Endothelial cell (in vitro differentiated cells): ENCODE measurements around the gene MYLIP. TPM values are rescaled to one million over a fixed set of nuclear protein-coding genes. Genes with fewer than 3 reads are reported as not detected.

Experiments used
- DNase-seq: peaks from one replicate; pipeline ENCODE4 v3.0.0; 2021; ENCODE audit warnings: low spot score
- H3K27ac Mint-ChIP-seq: one replicate; pipeline ENCODE4 v1.8.0; 2021; ENCODE audit warnings: mixed read lengths, inconsistent platforms; ENCODE audit not compliant: unreplicated experiment
- H3K27me3 Mint-ChIP-seq: one replicate; pipeline ENCODE4 v1.8.0; 2021; ENCODE audit warnings: mild to moderate bottlenecking, moderate library complexity, mixed read lengths, inconsistent platforms; ENCODE audit not compliant: unreplicated experiment
- H3K36me3 Mint-ChIP-seq: one replicate; pipeline ENCODE4 v1.8.0; 2021; ENCODE audit warnings: mild to moderate bottlenecking, low read depth, mixed read lengths, inconsistent platforms; ENCODE audit not compliant: unreplicated experiment
- H3K4me1 Mint-ChIP-seq: one replicate; pipeline ENCODE4 v1.8.0; 2021; ENCODE audit warnings: mild to moderate bottlenecking, mixed read lengths, inconsistent platforms; ENCODE audit not compliant: unreplicated experiment
- H3K4me3 Mint-ChIP-seq: one replicate; pipeline ENCODE4 v1.8.0; 2021; ENCODE audit warnings: mild to moderate bottlenecking, mixed read lengths, inconsistent platforms; ENCODE audit not compliant: unreplicated experiment
- H3K9me3 Mint-ChIP-seq: one replicate; pipeline ENCODE4 v1.8.0; 2021; ENCODE audit warnings: mixed read lengths, inconsistent platforms; ENCODE audit not compliant: unreplicated experiment
- total RNA-seq: library from RNA; stranded (reverse); fragmentation: NEBNext Ultra II Directional; extraction: Animal tissue kit (Norgen Biotek cat#: 25700); gene quantifications from one replicate; pipeline ENCODE4 v1.2.1, GENCODE V29; 2021; ENCODE audit not compliant: unreplicated experiment
- TF ChIP-seq, protein P1 (sequence below): fragments of 200-600 bp; sonication (generic); IDR thresholded peaks from one replicate; pipeline ENCODE4 v1.5.0; 2021; ENCODE audit warnings: antibody characterized with exemption; ENCODE audit not compliant: unreplicated experiment

MYLIP gene
- total RNA-seq, 1 donor from 2014 or later = 30.1 TPM

DNA sequence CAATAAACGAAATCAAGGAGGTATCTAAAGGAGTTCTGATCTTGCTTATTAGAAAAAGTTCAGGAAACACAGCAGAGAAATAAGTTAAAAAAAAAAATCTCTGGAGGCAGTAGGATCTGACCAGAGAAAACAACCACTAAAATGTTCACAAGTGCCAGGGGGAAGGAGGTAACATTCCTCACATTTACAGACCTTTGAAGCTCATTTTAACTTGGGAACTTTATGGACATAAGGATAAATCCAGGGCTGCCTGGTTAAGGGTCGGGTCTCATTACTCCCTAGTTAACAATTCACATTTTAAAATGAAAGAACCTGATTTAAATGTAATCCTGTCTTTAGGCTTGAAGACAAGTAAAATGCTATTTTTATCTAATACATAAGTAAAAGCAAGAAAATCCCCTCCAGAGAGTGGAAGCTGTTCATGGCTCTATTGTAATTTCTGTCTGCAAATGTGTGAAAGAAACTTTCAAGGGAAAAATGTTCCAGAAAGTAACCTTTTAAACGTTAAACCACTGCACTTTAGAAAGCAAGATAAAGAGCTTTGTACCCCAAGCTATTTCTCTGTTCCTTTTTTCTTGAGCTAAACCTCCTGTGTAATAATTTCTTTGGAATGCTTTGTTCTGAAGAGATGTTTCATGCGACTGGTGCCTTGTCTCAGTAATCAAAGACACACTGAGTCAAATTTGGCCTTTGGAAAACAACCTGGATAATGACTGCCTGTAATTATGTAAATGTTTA, 38.2 kb downstream of the MYLIP start:
- TF ChIP-seq, protein P1, sequence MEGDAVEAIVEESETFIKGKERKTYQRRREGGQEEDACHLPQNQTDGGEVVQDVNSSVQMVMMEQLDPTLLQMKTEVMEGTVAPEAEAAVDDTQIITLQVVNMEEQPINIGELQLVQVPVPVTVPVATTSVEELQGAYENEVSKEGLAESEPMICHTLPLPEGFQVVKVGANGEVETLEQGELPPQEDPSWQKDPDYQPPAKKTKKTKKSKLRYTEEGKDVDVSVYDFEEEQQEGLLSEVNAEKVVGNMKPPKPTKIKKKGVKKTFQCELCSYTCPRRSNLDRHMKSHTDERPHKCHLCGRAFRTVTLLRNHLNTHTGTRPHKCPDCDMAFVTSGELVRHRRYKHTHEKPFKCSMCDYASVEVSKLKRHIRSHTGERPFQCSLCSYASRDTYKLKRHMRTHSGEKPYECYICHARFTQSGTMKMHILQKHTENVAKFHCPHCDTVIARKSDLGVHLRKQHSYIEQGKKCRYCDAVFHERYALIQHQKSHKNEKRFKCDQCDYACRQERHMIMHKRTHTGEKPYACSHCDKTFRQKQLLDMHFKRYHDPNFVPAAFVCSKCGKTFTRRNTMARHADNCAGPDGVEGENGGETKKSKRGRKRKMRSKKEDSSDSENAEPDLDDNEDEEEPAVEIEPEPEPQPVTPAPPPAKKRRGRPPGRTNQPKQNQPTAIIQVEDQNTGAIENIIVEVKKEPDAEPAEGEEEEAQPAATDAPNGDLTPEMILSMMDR = no peak
- Mint-ChIP-seq H3K4me1 (peaks cover 41% of the 10 kb centered on the region), H3K36me3 (no peaks in the 10 kb centered on the region), H3K9me3 (no peaks in the 10 kb centered on the region), H3K27me3 (peaks cover 2% of the 10 kb centered on the region), H3K27ac (no peak overlapping the region), H3K4me3 (no peak overlapping the region)
- DNase-seq = no peak

DNA sequence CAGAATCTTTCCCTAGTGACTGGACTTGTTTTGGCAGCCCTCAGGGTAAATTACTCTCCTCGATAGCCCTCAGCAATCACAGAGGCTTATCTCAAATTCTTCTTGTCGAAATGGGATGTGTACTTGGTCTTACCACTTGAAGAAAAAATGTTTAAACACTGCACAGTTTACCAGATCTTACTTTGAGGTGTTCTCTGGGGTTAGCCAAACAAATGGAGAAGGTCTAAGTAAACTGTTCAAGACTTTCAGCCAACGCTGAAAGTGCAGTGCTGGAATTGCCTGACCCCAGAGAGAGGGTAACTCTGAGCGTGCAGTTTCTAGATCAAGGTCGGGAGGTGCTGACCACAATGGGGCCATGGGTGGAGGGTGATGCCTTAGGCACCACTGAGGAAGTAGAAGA, 39.2 kb downstream of the MYLIP start:
- no peak for DNase-seq
- no peaks in the 10 kb centered on the region for H3K36me3 Mint-ChIP-seq
- H3K27me3 Mint-ChIP-seq = no peaks in the 10 kb centered on the region
- H3K9me3 Mint-ChIP-seq = no peaks in the 10 kb centered on the region
- TF ChIP-seq, protein P1 = no peak
- H3K27ac Mint-ChIP-seq = no peak overlapping the region
- peaks cover 36% of the 10 kb centered on the region for H3K4me1 Mint-ChIP-seq
- H3K4me3 Mint-ChIP-seq = no peak overlapping the region

DNA sequence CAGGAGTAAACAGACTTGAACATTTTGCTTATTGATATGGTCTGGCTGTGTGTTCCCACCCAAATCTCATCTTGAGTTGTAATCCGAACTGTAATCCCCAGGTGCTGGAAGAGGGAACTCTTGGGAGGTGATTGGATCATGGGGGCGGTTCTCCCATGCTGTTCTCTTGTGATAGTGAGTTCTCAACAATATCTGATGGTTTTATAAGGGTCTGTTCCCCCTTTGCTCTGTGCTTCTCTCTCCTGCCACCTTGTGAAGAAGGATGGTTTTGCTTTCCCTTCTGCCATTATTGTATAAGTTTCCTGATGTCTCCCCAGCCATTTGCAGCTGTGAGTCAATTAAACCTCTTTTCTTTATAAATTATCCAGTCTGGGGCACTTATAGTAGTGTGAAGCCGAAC, 40.0 kb downstream of the MYLIP start:
- Mint-ChIP-seq H3K27me3 (no peaks in the 10 kb centered on the region), H3K4me1 (peaks cover 29% of the 10 kb centered on the region)
- DNase-seq = peak; percentile 26

DNA sequence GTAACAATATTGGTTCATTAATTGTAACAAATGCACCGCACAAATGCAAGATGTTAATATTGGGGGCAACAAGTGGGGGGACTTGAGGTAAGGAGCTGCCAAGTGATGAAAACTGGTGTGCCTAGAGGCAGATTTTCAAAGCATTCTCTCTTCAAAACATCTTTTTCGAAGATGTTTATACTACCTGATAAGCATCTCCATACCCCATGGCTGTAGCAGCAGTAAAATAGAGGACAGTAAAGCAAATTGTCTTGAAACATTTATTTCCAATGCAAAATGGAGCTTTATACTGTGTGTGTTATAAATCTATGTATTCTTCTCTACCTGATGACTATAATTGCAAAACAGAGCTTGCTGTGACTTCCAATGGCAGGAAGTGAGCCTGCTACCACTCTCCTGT, 42.5 kb downstream of the MYLIP start:
- DNase-seq = no peak
- H3K27ac Mint-ChIP-seq = no peak overlapping the region
- no peaks in the 10 kb centered on the region for H3K9me3 Mint-ChIP-seq
- H3K4me3 Mint-ChIP-seq = no peak overlapping the region
- peaks cover 13% of the 10 kb centered on the region for H3K4me1 Mint-ChIP-seq
- TF ChIP-seq, protein P1 = no peak
- no peaks in the 10 kb centered on the region for H3K36me3 Mint-ChIP-seq
- no peaks in the 10 kb centered on the region for H3K27me3 Mint-ChIP-seq

More for the DNA sequence above, 40.0 kb downstream of the MYLIP start:
- Mint-ChIP-seq H3K4me3 (no peak overlapping the region), H3K36me3 (no peaks in the 10 kb centered on the region), H3K27ac (no peak overlapping the region), H3K9me3 (no peaks in the 10 kb centered on the region)
- TF ChIP-seq, protein P1 = peak; percentile 29

DNA sequence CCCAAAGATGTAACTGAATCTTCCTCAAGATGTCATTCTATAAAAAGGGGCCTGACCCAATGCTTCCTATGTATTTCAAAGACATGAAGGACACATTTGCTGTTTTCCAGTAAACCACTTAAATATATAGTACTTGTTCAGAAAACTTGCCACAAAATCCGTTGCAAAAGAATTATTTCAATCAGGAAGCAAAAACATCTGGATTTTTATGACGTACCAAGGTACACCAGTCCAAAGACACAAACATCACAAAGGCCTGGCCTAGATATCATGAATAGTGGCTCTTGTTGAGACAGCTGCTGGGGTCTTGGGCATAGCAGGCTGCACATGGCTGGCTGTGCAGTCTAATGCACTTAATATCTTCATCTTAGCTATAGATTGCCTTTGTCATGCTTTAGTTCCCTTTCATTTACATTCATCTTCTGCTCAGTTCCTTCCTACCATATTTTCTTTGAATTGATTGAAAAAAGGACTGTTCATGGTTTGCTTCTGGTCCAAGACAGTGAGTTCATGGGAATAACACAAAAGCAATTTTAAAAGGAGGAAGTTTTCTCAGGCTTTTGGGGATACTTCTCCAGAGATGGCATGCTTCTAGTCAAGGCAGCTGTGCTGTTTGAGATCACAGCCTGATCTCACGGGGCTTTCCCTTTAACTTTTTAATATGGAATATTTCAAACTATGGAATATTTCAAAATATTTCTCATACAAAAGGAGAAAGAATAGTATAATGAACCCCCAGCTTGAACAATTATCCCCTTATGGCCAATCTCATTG, 44.5 kb downstream of the MYLIP start:
- TF ChIP-seq, protein P1 = no peak
- Mint-ChIP-seq H3K27ac (no peak overlapping the region), H3K4me3 (no peak overlapping the region), H3K9me3 (no peaks in the 10 kb centered on the region), H3K36me3 (no peaks in the 10 kb centered on the region), H3K4me1 (peaks cover 13% of the 10 kb centered on the region), H3K27me3 (peaks cover 1% of the 10 kb centered on the region)
- no peak for DNase-seq
